Fibroblast of skin of back (primary cell): ENCODE data around the gene RAPGEF3. TPM values are rescaled to one million over a fixed set of nuclear protein-coding genes. Genes with fewer than 3 reads are reported as not detected.

Experiments
- DNase-seq: peaks from one replicate; pipeline ENCODE4 v3.0.0-alpha.2; 2013
- polyA plus RNA-seq, 2 experiments: library from polyadenylated mRNA; unstranded; fragments of 120-200 nt; gene quantifications; one replicate each; pipeline ENCODE4 v1.2.1, GENCODE V29; 2013; ENCODE audit not compliant: insufficient read length in 2 of 2

RAPGEF3 gene
- 3.0 TPM for polyA plus RNA-seq (2013, experiment 1 of 2; ENCODE audit: insufficient read length)
- polyA plus RNA-seq (2013, experiment 2 of 2; ENCODE audit: insufficient read length) = 2.2 TPM

DNA sequence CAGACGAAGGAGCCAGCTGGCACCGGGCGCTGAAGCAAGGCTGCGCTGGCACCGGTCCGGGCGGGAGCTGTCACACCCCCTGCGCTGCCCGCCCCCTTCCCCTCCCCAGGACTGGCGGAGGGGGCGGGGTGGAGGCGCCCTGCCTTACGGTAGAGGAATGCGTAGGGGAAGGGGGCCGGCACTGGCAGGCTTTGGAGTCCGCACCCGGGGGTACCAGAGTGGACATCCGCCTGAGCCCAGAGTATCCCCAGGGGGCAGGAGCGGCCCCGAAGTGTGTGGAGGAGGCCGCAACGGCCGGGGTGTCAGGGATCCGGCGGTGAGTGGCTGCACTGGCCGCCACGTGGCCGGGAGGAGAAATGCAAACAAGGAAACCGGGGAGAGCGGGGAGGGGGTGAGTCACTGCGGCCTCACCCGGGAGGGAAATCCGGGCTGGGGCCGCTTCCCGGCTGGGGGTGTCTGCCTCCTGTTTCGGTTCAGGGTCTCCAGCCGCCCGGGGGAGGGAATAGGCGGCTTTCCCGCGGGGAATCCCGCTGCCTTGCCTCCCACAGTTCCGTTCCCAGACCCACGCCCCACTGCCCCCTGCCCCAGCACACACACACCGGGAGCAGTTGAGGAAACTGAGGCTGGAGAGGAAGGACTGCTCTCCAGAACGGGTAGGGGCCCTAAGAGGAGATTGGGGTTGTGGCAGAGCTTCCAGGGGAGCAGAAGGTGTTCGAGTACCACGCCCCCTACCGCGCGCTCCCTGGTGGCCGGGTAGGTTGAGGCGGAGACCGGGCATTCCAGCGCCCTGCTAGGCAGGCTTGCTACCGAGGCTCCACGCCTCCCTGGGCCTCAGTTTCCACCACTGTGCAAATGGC, at the start of gene RAPGEF3:
TSS of gene RAPGEF3 (minus strand) at position 47 of the 857 bp plus-strand sequence. CDS start 324 bp downstream, outside the sequence.
- DNase-seq = peak; percentile 88

- DNase-seq = peak; percentile 57
These were observed 49.4 kb upstream of the RAPGEF3 start for GRCh38 chr12:47808050-47808449.

DNA sequence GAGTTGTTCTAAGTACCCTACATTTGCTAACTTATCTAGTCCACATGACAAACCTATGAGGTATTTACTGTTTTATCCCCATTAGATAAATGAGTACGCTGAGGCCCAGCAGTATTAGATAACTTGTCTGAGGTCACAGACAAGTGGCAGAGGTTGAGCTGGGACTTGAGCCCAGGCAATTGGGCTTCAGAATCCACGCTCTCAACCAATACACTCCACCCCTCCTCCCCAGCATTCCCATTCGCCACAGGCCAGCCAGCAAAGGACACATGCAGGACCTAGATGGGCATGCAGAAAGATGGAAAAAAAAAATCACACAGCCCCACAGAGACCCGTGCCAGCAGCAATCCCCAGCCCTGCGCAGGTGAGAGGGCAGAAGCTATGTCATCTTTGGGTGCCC, 48.7 kb upstream of the RAPGEF3 start:
- no peak for DNase-seq

DNA sequence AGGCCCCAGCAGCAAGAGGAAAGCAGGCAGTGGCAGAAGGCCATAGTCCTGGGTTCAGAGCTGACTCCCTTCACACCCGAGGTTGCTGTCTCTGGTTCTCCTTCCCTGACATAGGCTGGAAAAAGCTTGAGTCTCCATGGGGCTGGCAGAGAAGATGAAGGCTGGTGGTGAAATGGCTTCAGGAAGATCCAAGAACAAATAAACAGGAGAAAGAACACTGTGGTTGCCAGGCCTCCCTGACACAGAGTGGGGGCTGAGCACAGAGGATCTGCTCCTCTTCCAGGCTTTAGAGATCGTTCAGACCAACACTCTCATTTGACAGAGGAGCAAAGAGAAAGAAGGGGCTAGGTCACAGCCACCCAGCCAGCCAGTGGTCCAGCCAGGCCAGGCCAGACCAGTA, 46.7 kb upstream of the RAPGEF3 start:
- DNase-seq = no peak

DNA sequence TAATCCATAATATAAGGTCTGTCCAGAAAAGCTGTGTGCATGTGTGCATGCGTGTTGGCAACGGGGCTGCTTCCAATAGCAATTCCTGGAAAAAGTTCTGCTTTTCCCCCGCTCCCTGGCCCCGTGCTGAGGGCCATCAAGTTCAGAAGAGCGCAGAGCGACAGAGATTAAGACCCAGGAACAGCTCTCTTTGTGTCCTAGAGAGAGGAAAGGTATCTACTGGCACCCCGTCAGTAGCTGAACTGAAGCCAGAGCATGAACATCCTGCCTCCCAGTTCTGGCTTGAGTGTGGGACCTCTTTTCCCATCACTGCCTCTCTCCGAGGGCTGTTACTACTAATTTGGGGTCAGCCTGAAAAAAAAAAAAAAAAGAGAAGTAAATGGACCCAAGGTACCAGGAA, 45.5 kb upstream of the RAPGEF3 start:
- DNase-seq = no peak

- DNase-seq = no peak
These were observed 44.7 kb upstream of the RAPGEF3 start for GRCh38 chr12:47803191-47803875.

DNA sequence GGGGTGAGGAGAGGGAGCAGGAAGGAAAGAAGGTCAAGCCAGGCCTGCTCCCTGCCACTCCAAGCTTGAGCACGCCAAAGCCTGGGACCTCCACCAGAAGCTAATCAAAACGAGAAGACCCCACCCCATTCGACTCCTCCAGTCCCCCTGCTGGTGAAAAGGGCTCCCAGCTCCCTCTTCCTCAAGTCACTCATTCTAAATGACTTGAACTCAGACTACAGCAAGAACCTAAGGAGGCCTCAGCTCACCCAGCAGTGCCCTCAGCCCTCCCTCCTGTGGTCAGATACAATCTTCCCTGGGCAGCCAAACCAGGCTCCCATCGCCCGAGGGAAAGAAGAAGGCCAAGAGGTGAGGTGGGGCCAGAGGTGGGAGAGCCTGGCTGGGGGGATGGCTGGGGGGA, 43.6 kb upstream of the RAPGEF3 start:
- no peak for DNase-seq

DNA sequence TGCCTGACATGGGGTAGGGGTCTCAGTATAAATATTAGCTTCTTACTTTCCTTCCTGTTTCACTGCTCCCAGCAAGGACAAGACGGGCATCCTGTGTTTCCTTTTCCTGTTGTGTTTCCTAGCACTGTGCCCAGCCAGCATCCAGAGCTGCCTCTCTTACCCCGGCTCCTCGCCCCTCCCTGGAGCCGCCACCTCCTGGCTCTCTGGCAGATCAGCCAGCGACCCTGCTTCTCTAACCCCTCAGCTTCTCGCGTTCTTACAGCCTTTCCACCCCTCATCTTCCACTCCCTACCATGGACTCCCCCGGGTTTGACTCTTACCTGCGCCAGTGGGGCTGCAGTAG, 43.2 kb upstream of the RAPGEF3 start:
- DNase-seq = no peak

DNA sequence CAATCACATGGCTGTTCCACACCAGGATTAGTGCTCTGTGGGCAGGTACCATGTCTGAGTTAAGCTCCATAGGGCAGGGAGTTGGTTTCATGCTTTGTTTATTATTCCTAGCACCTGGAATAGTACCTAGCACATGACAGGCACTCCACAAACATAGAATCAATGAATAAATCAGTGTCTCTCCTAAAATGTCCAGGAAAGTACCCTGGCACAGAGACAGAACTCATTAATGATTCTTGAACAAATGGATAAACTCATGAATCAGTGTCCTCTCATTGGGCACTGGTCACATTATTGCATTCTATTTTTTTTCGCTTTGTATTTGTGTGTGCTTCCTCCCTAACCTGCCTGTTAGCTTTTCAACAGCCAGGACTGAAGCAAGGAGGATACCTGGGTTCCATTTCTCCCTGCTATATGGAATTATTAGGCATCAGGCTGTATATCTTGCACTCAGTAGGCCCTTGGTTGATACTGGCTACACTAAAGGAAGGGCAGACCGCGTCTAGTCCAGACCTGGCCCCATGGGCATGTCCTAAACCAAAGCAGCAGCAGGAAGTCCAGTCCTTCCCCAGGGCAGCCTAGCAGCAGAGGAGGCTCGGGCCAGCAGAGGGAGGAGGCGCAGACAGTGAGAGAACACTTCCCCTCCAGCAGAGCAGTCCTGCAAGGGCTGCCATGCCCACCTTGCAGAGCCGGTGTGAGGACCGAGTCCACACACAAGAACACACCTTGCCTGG, 42.7 kb upstream of the RAPGEF3 start:
- no peak for DNase-seq

GRCh38 chr12:47800582-47800981, 41.9 kb upstream of the RAPGEF3 start:
- DNase-seq = no peak

GRCh38 chr12:47799357-47799955, 40.8 kb upstream of the RAPGEF3 start:
- no peak for DNase-seq

DNA sequence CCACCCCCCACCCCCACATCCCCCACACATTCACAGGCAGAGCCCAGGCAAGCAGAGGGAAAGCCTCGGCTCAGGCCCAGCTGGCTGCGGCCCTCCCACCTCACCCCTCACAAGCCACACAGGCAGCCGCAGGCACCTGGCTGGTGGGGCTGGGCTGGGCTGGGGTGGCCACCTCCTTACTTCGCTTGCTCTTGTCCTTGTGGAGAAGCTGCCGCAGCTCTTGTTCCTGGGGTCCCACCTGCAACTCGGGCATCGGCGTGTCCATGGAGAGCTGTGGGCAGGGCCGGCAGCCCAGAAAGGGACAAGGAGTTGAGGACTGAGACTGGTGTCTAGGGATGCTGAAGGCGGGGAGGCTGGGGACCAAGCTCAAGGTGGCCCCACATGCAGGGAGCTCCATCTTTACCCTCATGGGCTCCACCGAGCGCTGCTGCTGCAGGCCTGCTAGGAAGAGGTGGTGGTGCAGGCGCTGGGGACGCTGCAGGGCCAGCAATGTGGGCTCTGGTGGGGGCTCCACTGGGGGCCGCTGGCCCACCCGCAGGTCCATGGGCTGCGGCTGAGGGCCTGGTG, 39.8 kb upstream of the RAPGEF3 start:
- DNase-seq = no peak

DNA sequence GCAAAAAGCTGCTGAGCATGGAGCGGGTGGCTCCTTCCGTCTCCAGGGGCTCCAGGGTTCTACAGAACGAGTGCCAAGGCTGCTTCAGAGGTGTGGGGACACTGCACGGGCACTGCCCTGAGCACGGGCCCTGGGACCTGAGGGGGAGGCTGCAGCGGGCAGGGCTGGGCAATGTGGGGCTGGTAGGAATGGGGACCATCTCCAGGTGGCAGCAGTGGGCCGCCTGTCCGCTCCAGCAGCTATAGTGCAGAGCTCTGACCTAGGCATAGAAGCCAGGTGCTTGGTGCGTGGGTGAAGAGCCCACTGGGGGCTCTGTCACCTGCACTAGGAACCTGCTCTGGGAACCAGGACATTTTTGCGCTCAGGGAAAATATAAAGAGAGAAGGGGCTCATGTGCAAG, 38.8 kb upstream of the RAPGEF3 start:
- no peak for DNase-seq

DNA sequence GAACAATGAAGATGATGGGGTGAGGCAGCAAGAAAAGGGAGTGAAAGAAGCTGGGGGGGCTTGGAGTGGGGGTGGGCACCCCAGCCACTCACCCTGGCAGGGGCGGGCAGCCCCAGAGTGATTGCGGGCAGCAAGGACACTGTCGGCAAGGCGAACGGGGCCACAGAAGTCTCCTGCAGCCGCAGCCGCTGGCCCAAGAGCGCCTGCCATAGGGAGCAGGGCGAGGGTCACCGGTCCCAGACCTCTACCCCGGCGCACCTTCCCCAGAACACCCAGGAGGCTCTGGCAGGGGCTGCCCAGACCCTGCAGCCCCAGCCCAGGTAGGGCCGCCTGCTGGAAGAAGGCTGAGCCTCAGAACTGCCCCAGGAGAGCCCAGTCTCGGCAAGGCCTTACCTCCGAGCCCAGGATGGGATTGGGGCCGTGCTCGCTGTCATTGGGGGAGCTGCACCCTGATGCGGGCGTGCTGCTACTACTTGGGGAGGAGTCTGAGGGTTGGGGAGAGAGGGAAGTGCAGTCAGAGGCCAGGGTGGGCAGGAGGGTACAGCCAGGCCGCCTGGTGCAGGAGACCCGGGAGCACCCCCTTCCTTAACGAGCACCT, 37.2 kb upstream of the RAPGEF3 start:
- DNase-seq = no peak

DNA sequence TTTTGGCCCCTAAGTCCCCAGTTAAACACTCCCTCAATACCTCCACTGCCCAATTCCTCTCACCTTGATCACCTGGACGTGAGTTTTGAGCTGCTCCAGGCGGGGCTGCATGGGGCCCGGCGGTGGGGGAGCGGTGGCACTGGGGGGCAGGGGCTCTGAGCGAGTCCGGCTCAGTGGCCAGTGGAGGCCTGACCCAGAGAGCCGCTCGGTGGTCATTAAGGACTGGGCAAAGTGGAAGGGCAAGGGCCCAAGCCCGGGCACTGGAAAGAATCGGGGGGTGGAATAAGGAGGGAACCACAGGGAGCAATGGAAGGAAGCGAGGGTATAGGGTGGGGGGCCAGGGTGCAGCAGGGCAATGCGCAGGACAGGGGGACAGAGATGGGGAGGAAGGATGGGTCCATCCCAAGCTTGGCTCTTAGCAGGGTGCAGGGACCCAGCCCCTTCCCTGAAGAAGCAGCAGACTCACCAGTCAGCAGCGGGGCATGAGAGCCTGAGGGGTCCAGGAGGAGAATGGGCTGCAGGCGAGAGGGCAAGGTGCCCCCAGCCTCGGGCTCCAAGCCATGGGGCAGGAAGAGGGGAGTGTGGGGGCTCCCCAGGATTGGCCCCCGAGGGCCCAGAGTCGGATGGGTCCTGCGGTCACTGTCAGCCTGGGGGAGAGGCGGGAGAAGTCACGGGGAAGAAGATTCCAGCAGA, 36.6 kb upstream of the RAPGEF3 start:
- no peak for DNase-seq

GRCh38 chr12:47794679-47795078, 36.0 kb upstream of the RAPGEF3 start:
- DNase-seq = no peak

DNA sequence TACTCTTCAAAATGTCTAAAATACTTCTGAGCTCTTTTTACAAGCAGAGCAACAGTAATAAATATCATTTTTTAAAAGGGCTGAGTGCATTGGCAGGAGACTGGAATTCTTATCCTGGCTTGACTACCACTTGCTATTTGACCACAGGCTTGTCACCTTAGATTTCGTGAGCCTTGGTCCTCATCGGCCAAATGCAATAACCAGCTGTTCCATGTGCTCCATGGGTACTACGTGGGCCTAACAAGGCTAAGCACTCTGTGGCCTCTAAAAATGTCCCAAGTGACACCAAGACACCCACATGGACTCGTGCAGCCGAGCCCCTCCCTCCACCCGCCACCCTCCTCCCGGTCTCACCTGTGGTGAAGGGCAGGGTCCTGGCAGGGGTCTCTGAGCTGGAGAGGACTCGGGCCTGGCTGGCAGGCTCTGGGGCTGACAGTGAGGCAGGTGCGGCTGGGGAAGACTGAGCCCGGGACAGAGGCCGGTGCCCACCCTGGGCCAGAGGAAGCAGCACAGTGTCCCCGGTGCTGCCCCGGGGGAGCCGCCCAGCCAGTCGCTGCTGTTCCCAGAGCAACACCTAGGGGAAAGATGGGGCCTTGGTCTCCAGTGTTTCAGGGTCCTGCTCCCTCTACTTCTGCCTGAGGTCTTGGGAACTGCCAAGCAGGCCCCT, 34.5 kb upstream of the RAPGEF3 start:
- DNase-seq = no peak

- DNase-seq = no peak
These were observed 33.2 kb upstream of the RAPGEF3 start for GRCh38 chr12:47791874-47792273.

DNA sequence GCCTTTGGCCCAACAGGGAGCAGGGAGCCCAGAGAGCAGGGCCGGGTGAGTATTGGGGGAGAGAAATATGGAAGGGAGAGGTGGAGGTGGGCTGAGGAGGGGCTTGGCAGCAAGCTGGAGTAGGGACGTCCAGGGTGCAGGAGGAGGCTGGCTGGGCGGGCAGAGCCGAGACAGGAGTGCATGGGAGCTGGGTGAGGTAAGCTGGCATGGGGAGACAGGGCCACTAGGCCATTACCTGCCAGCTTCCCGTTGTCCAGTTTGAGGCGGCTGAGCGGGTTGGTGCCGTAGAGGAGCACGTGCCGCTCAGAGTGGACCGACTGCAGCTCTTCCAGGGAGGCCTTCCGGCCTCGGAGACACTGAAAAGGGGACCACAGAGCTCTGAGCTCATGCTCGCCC, 32.7 kb upstream of the RAPGEF3 start:
- no peak for DNase-seq

DNA sequence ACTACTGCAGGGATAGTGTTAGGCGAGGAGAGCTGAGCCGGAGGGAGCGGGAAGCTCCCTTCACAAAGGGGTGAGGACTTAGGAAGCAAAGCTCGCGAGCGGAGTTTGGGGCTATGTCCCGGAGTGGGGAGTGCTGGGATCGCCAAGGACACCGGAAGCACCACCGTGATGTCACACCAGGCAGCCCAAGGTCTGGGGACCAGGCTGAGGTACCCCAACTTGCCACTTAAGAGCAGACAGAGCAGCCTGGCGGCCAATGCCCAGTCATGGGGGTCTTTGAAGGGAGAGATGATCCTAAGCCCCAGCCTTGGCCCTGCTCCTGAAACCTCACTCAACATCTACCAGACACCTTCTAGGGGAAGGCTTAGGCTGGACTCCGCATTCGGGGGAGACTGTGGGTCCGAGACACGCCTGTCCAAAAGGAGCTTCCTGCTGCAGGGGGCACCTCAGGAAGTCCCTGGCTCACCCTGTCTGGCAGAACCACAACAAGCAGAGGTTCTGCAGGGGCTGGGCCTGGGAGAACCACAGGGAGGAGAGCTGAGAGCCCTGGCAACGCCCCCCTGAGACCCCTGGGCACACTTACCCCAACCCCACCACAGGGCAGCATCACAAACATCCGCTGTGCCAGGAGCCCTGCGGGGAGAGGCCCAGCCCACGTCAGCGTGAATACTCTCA, 32.1 kb upstream of the RAPGEF3 start:
- no peak for DNase-seq
